Measurements from ENCODE around the gene MYMK.

Gene MYMK

DNA sequence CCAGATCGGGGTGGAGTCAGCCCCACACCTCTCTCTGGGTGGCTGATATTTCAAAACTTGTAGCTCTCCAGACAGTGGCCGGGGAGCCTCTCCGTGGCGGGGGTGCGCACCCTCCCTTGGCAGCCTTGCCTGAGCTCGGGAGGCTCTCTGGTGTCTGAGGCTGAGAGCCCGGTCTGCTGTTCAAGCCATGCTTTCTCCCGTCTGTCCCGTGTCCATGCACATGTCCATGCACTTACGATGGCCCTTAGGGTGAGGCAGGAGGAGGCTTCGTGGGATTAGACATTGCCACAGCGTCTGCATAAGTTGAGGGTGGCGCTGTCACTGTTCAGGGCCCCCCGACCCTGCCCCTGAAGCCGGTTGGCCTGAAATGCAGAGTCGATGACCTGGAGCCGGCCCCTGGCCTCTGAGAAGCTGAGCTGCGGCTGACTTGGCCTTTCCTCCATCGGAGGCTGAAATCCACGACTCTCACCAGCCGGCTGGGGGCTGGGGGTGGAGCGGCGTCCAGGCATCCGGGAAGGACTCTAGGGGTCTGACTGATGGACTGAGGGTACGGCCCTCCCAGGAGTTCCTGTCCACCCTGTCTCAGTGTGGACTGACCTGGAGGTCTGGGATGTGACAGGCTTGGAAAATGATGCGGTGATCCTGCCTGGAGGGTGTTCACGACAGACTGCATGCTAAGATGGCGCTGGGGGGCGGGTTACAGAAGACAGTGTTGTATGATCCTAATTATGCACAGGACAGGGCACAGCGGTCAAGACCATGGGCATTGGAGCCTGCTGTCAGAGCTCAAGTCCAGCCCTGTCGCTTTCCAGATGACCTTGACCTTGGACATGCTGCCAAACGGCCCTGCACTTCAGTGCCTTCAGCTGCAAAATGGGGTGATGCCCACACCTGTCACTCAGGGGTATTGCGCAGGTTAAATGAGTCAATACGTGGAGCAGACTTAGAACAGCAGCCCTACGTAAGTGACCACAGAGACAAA lies 27.6 kb downstream of the MYMK start:
- no peak overlapping the region for H3K9ac ChIP-seq (ENCODE audit: low read length)
- peaks cover 0 to 4% of the 10 kb centered on the region in 2 experiments for H3K36me3 ChIP-seq (ENCODE audit: control insufficient read depth in 1 of 2, insufficient read depth in 2 of 2, low read depth in 1 of 2, low read length in 2 of 2)
- H3K23ac ChIP-seq (ENCODE audit: low read length in 2 of 2): no peak overlapping the region
- H3K18ac ChIP-seq (ENCODE audit: low read depth in 1 of 2, low read length in 2 of 2): peak overlapping the region in 1 of 2 experiments; percentile 14
- H3K27me3 ChIP-seq (ENCODE audit: control insufficient read depth in 1 of 2, insufficient read depth in 1 of 2, low read length in 2 of 2): peaks cover 38 to 63% of the 10 kb centered on the region in 2 experiments
- H2BK120ac ChIP-seq (ENCODE audit: low read depth, low read length): no peak overlapping the region
- H2BK5ac ChIP-seq (ENCODE audit: low read depth, low read length, poor library complexity, severe bottlenecking): no peak overlapping the region
- no peak overlapping the region for H4K8ac ChIP-seq (ENCODE audit: low read length)
- H2BK15ac ChIP-seq (ENCODE audit: low read depth, poor library complexity, severe bottlenecking): no peak overlapping the region
- no peak overlapping the region for H4K91ac ChIP-seq (ENCODE audit: low read length)
- H3K9me3 ChIP-seq (ENCODE audit: control insufficient read depth, low read length): peaks cover 14% of the 10 kb centered on the region
- H2AK5ac ChIP-seq (ENCODE audit: low read length, severe bottlenecking): no peak overlapping the region
- no peak overlapping the region for H3K4ac ChIP-seq (ENCODE audit: low read depth in 1 of 2, low read length in 2 of 2)
- H2BK12ac ChIP-seq (ENCODE audit: low read length in 2 of 2): no peak overlapping the region
- H3K4me2 ChIP-seq (ENCODE audit: low read length, poor library complexity, severe bottlenecking): no peak overlapping the region
- no peak overlapping the region for H3K4me3 ChIP-seq (ENCODE audit: insufficient read depth in 1 of 2, low read depth in 1 of 2, low read length in 2 of 2)
- peak overlapping the region in 1 of 2 experiments; percentile 35 for H3K14ac ChIP-seq (ENCODE audit: low read length in 2 of 2)
- peaks cover 10% of the 10 kb centered on the region for H3K4me1 ChIP-seq (ENCODE audit: control insufficient read depth, insufficient read depth, low read depth, low read length)
- no peak for DNase-seq
- no peak overlapping the region for H3K27ac ChIP-seq (ENCODE audit: low read length, poor library complexity, severe bottlenecking)
- no peaks in the 10 kb centered on the region for H3K79me1 ChIP-seq (replicated peaks; ENCODE audit: low read length, poor library complexity, severe bottlenecking)
- no peak overlapping the region for H2AFZ ChIP-seq (ENCODE audit: low read depth, low read length)
- WGBS: 85% methylated on average over 35 of the region's 35 CpGs

DNA sequence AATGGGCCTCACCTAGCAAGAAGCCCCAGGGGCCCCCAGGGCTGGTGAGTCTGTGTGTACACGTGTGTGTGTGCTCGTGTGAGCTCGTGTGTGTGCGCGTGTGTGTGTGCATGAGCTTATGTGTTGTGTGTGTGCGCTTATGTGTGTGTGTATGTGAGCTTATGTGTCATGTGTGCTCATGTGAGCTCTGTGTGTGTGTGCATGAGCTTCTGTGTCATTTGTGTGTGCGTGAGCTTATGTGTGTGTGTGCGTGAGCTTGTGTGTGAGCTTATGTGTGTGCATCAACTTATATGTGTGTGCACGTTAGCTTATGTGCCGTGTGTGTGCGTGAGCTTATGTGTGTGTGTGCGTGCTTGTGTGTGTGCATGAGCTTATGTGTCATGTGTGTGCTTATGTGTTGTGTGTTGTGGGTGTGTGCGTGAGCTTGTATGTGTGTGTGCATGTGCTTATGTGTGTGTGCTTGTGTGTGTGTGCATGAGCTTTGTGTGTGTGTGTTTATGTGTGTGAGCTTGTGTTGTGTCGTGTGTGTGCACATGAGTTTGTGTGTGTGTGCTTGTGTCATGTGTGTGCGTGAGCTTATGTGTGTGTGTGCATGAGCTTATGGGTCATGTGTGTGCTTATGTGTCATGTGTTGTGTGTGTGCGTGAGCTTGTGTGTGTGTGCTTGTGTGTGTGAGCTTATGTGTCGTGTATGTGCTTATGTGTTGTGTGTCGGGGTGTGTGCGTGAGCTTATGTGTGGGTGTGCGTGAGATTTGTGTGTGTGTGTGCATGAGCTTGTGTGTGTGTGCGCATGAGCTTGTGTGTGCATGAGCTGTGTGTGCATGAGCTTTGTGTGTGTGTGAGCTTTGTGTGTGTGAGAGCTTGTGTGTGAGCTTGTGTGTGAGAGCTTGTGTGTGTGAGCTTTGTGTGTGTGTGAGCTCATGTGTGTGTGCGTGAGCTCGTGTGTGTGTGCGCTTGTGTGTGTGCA lies 29.1 kb downstream of the MYMK start:
- Histone ChIP-seq H2BK15ac (ENCODE audit: low read depth, poor library complexity, severe bottlenecking) (no peak overlapping the region), H3K4me1 (ENCODE audit: control insufficient read depth, insufficient read depth, low read depth, low read length) (peaks cover 14% of the 10 kb centered on the region), H3K9ac (ENCODE audit: low read length) (no peak overlapping the region), H4K8ac (ENCODE audit: low read length) (no peak overlapping the region), H2AK5ac (ENCODE audit: low read length, severe bottlenecking) (no peak overlapping the region), H3K4me3 (ENCODE audit: insufficient read depth in 1 of 2, low read depth in 1 of 2, low read length in 2 of 2) (peak overlapping the region in 1 of 2 experiments; percentile 14), H2BK12ac (ENCODE audit: low read length in 2 of 2) (no peak overlapping the region), H3K14ac (ENCODE audit: low read length in 2 of 2) (peak overlapping the region in 1 of 2 experiments; percentile 84), H3K79me1 (replicated peaks; ENCODE audit: low read length, poor library complexity, severe bottlenecking) (no peaks in the 10 kb centered on the region), H3K18ac (ENCODE audit: low read depth in 1 of 2, low read length in 2 of 2) (no peak overlapping the region), H2AFZ (ENCODE audit: low read depth, low read length) (no peak overlapping the region), H4K91ac (ENCODE audit: low read length) (no peak overlapping the region), H3K4me2 (ENCODE audit: low read length, poor library complexity, severe bottlenecking) (no peak overlapping the region), H3K27me3 (ENCODE audit: control insufficient read depth in 1 of 2, insufficient read depth in 1 of 2, low read length in 2 of 2) (peaks cover 38 to 76% of the 10 kb centered on the region in 2 experiments), H2BK120ac (ENCODE audit: low read depth, low read length) (no peak overlapping the region), H3K36me3 (ENCODE audit: control insufficient read depth in 1 of 2, insufficient read depth in 2 of 2, low read depth in 1 of 2, low read length in 2 of 2) (peaks cover 0 to 4% of the 10 kb centered on the region in 2 experiments), H3K4ac (ENCODE audit: low read depth in 1 of 2, low read length in 2 of 2) (no peak overlapping the region), H2BK5ac (ENCODE audit: low read depth, low read length, poor library complexity, severe bottlenecking) (no peak overlapping the region), H3K27ac (ENCODE audit: low read length, poor library complexity, severe bottlenecking) (no peak overlapping the region), H3K9me3 (ENCODE audit: control insufficient read depth, low read length) (no peaks in the 10 kb centered on the region), H3K23ac (ENCODE audit: low read length in 2 of 2) (no peak overlapping the region)
- DNase-seq: no peak
- 94% methylated on average over 24 of the region's 24 CpGs for WGBS

DNA sequence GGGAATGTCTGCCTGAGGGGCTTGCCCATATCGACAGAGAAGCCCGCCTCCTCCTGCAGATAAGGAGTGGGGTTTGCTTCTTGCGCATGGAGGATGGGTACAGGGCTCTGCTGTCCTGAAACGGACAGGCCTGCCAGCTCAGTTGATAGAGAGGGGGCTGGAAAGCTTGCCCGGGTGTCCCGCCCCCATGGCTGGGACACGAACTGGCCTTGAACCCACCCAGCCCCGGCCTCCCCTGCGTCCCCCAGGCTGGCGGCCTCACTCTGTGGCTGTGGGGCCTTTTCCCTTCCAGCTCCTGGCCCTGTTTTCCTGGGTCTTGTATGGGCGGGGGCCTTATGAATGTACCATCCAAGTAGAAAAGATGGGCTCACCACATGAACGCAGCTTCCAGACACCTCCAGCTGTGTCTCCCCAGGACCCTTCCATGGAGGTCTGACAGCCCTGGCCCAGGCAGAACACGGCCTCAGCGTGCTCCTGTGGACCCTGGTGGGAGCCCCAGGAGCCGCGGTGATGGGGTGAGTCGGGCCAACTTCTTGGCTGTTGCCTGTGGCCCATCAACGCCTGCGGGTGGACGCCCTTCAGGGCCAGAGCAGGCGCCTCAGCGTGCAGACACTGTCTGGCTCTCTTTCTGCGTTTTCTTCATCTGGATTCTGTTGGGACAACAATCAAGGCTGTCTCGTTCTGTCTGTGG lies 30.0 kb downstream of the MYMK start:
- no peak overlapping the region for H3K27ac ChIP-seq (ENCODE audit: low read length, poor library complexity, severe bottlenecking)
- H2BK120ac ChIP-seq (ENCODE audit: low read depth, low read length): no peak overlapping the region
- H3K4ac ChIP-seq (ENCODE audit: low read depth in 1 of 2, low read length in 2 of 2): no peak overlapping the region
- H2BK12ac ChIP-seq (ENCODE audit: low read length in 2 of 2): no peak overlapping the region
- no peaks in the 10 kb centered on the region for H3K9me3 ChIP-seq (ENCODE audit: control insufficient read depth, low read length)
- H3K9ac ChIP-seq (ENCODE audit: low read length): no peak overlapping the region
- no peak for DNase-seq
- H3K4me1 ChIP-seq (ENCODE audit: control insufficient read depth, insufficient read depth, low read depth, low read length): peaks cover 14% of the 10 kb centered on the region
- peaks cover 0 to 4% of the 10 kb centered on the region in 2 experiments for H3K36me3 ChIP-seq (ENCODE audit: control insufficient read depth in 1 of 2, insufficient read depth in 2 of 2, low read depth in 1 of 2, low read length in 2 of 2)
- no peak overlapping the region for H3K4me2 ChIP-seq (ENCODE audit: low read length, poor library complexity, severe bottlenecking)
- H4K91ac ChIP-seq (ENCODE audit: low read length): no peak overlapping the region
- no peak overlapping the region for H3K18ac ChIP-seq (ENCODE audit: low read depth in 1 of 2, low read length in 2 of 2)
- no peak overlapping the region for H3K23ac ChIP-seq (ENCODE audit: low read length in 2 of 2)
- peak overlapping the region; percentile 18 for H2BK15ac ChIP-seq (ENCODE audit: low read depth, poor library complexity, severe bottlenecking)
- 87% methylated on average over 24 of the region's 24 CpGs for WGBS
- no peaks in the 10 kb centered on the region for H3K79me1 ChIP-seq (replicated peaks; ENCODE audit: low read length, poor library complexity, severe bottlenecking)
- no peak overlapping the region for H2AFZ ChIP-seq (ENCODE audit: low read depth, low read length)
- H2AK5ac ChIP-seq (ENCODE audit: low read length, severe bottlenecking): no peak overlapping the region
- H4K8ac ChIP-seq (ENCODE audit: low read length): no peak overlapping the region
- no peak overlapping the region for H3K4me3 ChIP-seq (ENCODE audit: insufficient read depth in 1 of 2, low read depth in 1 of 2, low read length in 2 of 2)
- no peak overlapping the region for H3K14ac ChIP-seq (ENCODE audit: low read length in 2 of 2)
- no peak overlapping the region for H2BK5ac ChIP-seq (ENCODE audit: low read depth, low read length, poor library complexity, severe bottlenecking)
- peaks cover 34 to 80% of the 10 kb centered on the region in 2 experiments for H3K27me3 ChIP-seq (ENCODE audit: control insufficient read depth in 1 of 2, insufficient read depth in 1 of 2, low read length in 2 of 2)
